ENCODE results near the gene ARNT2. TPM values are rescaled to one million over a fixed set of nuclear protein-coding genes. Genes with fewer than 3 reads are reported as not detected.

The ARNT2 gene
- polyA plus RNA-seq, 3 donors = 58.7 to 65.8 (median 61.3) TPM

- DNase-seq = no peak
These were observed 147.2 kb downstream of the ARNT2 start for GRCh38 chr15:80551348-80551747.

GRCh38 chr15:80554560-80554959, 150.4 kb downstream of the ARNT2 start:
- no peak for DNase-seq

DNA sequence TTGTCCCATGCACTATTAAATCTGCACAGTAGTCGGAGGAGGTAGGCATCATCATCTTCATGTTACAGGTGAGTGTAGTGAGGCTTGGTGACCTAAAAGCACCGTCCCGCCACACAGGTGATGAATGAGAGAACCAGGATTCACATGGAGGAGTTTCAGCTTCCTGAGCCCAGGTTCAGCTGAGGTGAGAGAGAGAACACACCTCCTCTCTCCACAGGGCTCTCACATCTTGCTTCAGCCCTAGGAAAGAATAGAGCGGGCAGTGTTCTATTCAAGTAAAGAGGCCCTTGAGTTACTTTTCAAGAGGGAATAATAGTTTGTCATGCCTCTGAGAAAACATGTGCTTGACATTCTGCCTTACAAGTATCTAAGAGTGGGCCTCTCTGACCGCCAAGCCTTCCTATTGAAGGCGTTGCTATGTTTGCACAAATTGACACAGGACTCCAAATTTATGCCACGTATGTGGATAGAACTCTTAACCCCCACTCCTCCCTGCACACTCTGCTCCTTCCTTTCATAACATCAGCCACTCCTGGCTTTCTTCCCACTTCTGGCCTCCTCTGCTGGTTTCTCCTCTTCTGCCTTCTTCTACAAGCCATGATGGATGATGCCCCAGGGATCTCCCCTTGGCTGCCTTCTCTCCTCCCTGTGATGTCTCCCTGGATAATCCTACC, 152.6 kb downstream of the ARNT2 start:
- no peak for DNase-seq

DNA sequence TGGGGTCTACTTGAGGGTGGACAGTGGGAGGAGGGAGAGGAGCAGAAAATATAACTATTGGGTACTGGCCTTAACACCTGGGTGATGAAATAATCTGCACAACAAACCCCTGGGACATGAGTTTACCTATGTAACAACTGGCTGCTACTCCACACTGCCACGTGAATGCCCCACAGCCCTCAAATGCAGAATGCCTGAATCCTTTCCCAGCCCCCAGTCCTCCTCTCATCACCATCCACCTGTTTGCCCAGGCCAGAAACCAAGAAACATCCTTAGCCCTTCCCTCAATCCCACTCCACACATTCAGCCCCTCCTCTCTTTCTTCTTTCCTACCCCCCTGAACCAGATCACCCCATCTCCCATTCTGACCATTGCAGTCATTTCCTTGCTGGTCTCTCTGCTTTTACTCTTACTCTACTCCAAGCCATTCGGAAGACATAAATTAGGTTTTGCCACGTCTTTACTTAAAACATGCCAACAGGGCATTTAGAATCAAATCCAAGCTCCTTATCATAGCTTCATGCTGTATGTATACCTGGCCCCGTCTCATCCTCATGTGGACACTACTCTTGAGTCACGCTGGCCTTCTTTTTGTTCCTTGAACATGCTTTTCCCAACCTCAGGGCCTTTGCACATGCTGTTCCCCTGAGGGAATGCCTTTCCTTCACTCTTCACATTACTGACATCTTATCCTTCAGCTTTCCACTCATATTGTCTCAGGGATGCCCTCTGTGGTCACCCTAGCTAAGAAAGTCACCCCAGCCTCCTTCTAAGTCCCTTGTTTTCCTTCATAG, 153.5 kb downstream of the ARNT2 start:
- DNase-seq = no peak

- no peak for DNase-seq
These were observed 154.6 kb downstream of the ARNT2 start for GRCh38 chr15:80558631-80559319.

DNA sequence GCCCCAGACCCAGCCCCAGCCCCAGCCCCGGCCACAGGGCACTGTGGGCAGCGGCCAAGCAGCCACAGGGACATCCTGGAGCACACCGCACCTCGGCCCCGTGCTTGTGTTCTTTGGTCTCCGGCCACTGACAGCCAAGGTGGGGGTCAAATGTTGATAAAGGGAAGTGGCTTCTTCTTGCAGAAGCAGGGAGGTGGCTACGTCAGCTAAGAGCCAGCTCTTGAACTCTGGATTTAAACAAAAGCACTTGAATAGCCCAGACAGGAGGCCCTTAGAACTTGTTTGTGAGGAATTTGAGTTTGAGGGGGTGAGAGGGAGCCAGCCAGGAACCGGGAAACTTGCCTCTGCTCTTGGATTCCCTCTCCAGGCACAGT, 155.1 kb downstream of the ARNT2 start:
- DNase-seq = no peak

DNA sequence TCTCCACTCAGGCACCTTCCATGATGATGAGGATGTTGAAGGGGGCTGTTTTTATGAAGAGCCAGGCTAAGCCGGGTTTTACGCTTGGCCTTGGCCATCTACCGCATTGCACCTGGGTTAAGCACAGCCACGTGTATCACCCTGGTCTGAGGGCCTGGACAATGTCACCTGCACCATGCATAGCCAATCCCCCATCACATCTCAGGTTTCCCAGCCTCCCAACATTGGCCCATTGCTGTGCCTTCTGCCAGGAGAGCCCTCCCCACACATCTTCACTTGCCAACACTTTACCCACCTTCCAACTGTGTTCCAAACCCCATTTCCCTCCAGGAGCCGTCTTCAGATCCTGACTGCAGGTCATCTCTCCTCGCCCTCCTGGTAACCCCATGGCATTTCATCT, 155.6 kb downstream of the ARNT2 start:
- no peak for DNase-seq

- DNase-seq = no peak
These were observed 156.6 kb downstream of the ARNT2 start for GRCh38 chr15:80560601-80561400.

DNA sequence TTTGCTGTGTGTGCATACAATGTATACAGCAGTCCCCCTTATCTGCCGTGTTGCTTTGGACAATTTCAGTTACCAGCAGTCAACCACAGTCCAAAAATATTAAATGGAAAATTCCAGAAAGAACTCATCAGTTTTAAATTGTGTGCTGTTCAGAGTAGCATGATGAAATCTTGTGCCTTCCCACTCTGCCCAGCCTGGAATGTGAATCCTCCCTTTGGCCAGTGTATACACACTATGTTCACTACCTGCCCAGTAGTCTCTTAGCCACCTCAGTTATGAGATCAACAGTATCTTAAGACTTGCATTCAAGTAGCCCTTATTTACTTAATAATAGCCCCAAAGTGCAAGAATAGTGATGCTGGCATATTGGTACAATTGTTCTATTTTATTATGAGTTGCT, 157.3 kb downstream of the ARNT2 start:
- no peak for DNase-seq

DNA sequence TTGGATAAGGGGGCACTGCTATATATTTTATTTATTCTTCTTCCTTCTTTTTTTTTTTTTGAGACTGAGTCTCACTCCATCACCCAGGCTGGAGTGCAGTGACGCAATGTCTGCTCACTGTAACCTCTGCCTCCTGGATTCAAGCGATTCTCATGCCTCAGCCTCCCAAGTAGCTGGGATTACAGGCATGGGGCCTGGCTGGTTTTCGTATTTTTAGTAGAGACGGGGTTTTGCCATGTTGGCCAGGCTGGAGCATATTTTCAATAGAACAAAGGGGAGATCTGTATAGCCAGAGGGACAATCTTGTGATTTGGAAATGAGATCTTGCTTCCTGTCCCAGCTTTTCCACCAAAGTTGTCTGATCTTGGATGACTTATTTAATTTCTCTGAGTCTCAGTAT, 157.9 kb downstream of the ARNT2 start:
- DNase-seq = no peak

GRCh38 chr15:80562846-80563245, 158.7 kb downstream of the ARNT2 start:
- DNase-seq = no peak

GRCh38 chr15:80563372-80563997, 159.3 kb downstream of the ARNT2 start:
- no peak for DNase-seq

DNA sequence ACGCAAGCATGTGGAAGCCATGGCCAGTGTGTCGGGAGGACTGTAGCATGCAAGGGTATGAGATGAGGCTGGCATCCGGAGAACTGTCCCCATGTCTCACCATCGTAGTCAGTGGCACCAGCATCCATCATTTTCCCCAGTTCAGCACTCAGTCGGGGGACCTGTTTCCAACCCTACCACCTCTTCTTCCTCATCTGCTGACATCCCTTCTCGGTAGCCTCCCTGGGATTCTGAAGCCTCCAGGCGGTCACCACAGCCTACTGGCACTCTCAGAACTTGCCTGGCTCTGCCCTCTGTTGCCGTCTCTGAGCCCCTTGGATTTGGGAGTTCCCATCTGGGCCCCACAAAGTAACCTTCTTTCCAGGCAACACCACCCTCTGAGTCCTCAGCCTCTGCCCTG, 159.9 kb downstream of the ARNT2 start:
- no peak for DNase-seq

GRCh38 chr15:80565398-80565797, 161.2 kb downstream of the ARNT2 start:
- DNase-seq = no peak

GRCh38 chr15:80565988-80566387, 161.8 kb downstream of the ARNT2 start:
- no peak for DNase-seq

DNA sequence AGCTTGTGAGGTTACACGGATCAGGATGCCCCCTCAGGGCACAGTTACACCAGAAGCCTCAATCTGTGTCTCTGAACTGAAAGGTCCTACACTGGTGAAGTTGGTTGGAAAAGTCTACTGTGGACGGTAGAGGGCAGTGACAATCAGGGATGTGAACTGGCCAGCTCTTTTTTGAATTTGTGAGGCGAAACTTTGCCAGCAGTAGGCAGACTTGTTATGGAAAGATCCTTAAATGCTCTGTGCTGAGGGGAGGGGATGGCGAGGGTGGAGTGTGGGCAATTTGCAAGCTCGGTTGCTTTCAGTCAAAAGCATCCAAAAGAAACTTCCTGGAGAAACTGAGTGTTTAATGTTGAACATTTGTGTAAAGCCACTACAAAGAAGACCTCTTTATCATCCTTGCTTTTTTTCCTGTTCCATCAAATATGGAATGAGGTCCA, 163.6 kb downstream of the ARNT2 start:
- DNase-seq = peak; percentile 77

DNA sequence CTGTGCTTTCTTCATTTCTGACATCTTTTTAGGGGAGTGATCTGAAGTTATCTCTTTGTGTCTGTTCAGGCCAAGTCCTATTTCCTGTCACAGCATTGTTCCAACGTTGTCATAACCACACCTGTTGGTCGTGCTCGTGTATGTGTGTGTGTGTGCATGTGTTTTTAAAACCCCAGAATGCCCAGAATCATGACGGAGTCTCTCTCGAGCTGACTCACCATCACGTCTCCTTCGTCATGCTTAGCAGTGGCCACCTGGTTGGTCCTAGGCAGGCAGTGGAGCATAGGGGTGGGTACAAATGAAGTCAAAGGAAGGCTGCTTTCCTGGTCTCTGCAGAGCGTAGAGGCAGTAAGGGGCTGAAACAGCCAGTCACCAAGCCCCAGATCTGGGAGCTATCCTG, 164.1 kb downstream of the ARNT2 start:
- DNase-seq = no peak

DNA sequence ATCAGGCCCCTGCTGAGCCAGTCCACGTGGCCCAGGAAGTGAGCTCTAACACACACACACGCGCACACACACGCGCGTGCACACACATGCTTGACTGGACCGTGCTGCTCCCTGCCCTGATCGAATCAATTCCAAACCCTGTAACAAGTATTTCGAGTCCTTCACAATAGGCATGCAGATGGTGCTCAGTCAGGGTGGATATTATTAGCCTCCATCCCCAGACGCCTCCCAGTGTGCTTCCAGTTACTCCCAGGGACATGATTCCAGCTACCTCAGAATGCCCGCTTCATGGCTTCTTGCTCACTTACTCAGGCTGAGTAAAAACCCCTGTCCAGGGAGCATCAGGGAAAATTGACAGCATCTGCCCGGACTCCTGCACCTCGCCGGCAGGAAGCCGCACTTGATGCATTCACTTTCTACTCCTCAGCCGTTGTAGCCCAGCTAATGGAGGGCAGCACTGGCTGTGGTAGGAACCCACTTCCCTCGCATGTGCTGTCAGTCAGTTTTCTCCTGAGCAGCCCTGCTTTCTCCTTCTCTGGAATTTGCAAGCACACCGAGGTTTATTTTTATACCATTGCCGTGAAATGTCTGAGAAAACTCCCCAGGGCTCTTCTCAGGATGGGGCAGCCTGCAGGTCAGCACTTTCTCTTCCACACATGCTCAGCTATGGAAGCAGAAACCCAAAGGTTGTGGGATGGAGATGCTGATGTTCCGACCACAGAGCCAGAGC, 164.9 kb downstream of the ARNT2 start:
- DNase-seq = no peak

GRCh38 chr15:80569656-80570055, 165.5 kb downstream of the ARNT2 start:
- DNase-seq = no peak

DNA sequence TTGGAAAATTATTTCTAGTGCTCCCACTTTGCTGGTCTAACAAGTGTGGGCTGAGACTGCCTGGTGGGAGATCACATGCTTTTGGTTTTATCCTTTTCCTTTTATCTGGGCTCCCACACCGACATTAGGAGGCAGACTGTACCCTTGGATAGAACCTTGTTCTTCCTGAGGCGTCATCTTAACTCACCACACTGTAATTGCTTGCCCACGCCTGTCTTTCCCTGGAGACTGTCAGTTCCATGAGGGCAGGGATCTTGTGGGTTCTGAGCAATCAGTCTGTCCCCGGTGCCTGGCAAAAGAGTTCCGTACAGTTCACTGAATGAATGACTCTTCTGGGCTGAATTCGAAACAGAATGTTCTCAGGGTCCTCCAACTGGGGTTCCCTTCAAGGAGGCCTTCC, 166.4 kb downstream of the ARNT2 start:
- no peak for DNase-seq

DNA sequence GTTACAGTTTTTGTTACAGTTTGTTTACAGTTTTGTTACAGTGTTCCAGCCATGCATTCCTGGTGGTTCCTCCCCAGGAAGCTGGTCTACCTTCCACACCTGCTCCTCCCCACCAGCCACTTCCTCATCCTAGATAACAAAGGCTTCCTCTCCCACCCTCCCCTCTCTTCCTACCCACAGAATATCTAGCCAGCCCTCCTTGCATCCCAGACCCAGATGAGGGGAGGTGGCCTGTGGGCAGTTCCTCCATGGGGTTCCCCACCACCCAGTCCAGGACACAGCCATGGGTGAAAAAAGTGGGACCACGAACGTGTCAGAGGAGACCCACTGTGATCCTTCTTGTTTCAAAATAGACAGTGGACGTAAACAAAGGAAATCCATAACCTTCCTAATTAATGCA, 168.2 kb downstream of the ARNT2 start:
- no peak for DNase-seq
